Measurements from ENCODE around the gene CXCL13. TPM values are rescaled to one million over a fixed set of nuclear protein-coding genes. Genes with fewer than 3 reads are reported as not detected.

The CXCL13 gene
- polyA plus RNA-seq, 1 of the 3 experiments (the other 2 are of a cell fraction) = not detected

DNA sequence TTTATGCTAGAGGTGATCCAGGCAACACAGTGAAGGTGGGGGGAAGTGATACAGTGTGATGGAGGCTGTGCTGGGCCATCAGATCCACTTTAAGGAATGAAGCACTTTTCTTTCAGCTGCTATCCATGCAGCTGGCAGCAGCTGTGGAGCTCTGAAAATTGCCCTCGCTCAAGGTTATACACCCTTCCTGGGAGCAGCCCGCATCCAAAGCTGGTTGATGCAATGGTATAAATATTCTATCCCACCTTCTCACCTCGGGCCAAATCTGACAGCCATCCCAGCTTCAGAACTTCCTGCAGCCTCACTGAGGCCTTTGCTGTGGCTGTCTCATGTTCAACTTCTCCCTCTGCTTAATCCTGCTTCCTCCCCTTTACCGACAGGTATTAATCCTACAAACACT, 18.6 kb downstream of the CXCL13 start:
- TF ChIP-seq RXRA (IDR thresholded peaks at IDR 0.05; ENCODE audit: borderline replicate concordance, low read depth) (no peak), IRF3 (IDR thresholded peaks at IDR 0.05; ENCODE audit: low read depth, low read length) (no peak), YY1 (IDR thresholded peaks at IDR 0.05; ENCODE audit: low read depth) (no peak), EZH2phosphoT487 (IDR thresholded peaks at IDR 0.05; ENCODE audit: borderline replicate concordance, low read depth) (no peak), CHD2 (IDR thresholded peaks at IDR 0.05; ENCODE audit: low read length, partially characterized antibody) (no peak), NFIC (IDR thresholded peaks at IDR 0.05; ENCODE audit: borderline replicate concordance) (no peak), PBX3 (IDR thresholded peaks at IDR 0.05) (no peak), TAF1 (IDR thresholded peaks at IDR 0.05; ENCODE audit: borderline replicate concordance, low read depth, low read length) (no peak), GABPA (IDR thresholded peaks at IDR 0.05; ENCODE audit: low read depth) (no peak), MAX (IDR thresholded peaks at IDR 0.05; ENCODE audit: low read depth) (no peak), MEF2A (IDR thresholded peaks at IDR 0.05; ENCODE audit: borderline replicate concordance, low read depth) (no peak), FOXJ3 (CRISPR knock-in tag; IDR thresholded peaks at IDR 0.05) (no peak), RFX5 (IDR thresholded peaks at IDR 0.05; ENCODE audit: low read length) (no peak), TCF12 (IDR thresholded peaks at IDR 0.05) (no peak)
- CTCF ChIA-PET = interaction anchor here (0.6 to 2.7 kb wide), 2 partner anchors 23 to 1227 kb away, joined by 3 to 9 read pairs; no protein-coding TSS in a partner anchor
- DNase-seq = no peak

DNA sequence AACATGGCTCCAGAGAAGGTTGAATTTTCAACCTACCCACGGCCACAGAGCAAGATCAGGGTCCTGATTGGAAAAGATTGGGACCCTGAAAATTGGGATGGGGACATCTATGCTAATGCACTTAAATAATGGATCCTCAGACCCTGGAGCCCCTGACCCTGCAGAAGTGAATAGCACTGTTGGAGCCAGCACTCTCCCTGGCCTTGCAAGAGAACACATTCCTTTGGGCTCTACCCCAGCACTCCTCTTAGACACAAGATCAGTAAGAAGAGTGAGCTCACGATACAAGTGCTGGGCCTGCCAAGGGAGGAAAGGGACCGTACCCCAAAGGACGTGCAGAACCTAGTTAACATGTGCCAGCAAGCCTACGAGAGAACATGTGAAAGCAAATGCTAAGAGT, 19.9 kb downstream of the CXCL13 start:
- Histone ChIP-seq H3K27me3 (ENCODE audit: insufficient read depth) (peaks cover 34% of the 10 kb centered on the region; the same call in 1 of the 2 replicates), H4K20me1 (ENCODE audit: insufficient read depth) (no peaks in the 10 kb centered on the region), H3K36me3 (replicated peaks in 1 of 2; ENCODE audit: control insufficient read depth in 1 of 2, insufficient read depth in 2 of 2, low read length in 1 of 2) (no peaks in the 10 kb centered on the region), H3F3A (replicated peaks; ENCODE audit: insufficient read depth) (peaks cover 5% of the 10 kb centered on the region), H3K9me2 (no peaks in the 10 kb centered on the region), H3K4me1 (ENCODE audit: control insufficient read depth in 1 of 2, insufficient read depth in 2 of 2, low read depth in 1 of 2, low read length in 1 of 2) (no peaks in the 10 kb centered on the region), H3K9ac (no peak overlapping the region), H2AFZ (ENCODE audit: low read depth) (no peak overlapping the region), H3K4me3 (ENCODE audit: low read depth in 2 of 2, low read length in 1 of 2) (no peak overlapping the region), H3K4me2 (no peak overlapping the region), H3K27ac (ENCODE audit: low read depth in 2 of 2, low read length in 1 of 2) (no peak overlapping the region), H3K9me3 (no peaks in the 10 kb centered on the region), H3K79me2 (ENCODE audit: insufficient read depth) (no peaks in the 10 kb centered on the region)
- ChIA-PET POLR2A (no interaction called here), CTCF (no interaction called here)
- no peak for DNase-seq
- whole genome bisulfite sequencing (ENCODE audit: low lambda C conversion rate) = 37% methylated on average over 5 of the region's 5 CpGs
- TF ChIP-seq CHD2 (IDR thresholded peaks at IDR 0.05; ENCODE audit: low read length, partially characterized antibody) (no peak), RXRA (IDR thresholded peaks at IDR 0.05; ENCODE audit: borderline replicate concordance, low read depth) (no peak), MAX (IDR thresholded peaks at IDR 0.05; ENCODE audit: low read depth) (no peak), FOXJ3 (CRISPR knock-in tag; IDR thresholded peaks at IDR 0.05) (no peak), TEAD4 (IDR thresholded peaks at IDR 0.05; ENCODE audit: borderline replicate concordance, insufficient read depth) (no peak), MXI1 (IDR thresholded peaks at IDR 0.05; ENCODE audit: low read depth, low read length) (no peak), TAF1 (IDR thresholded peaks at IDR 0.05; ENCODE audit: borderline replicate concordance, low read depth, low read length) (no peak), PBX3 (IDR thresholded peaks at IDR 0.05) (no peak), RAD21 (IDR thresholded peaks at IDR 0.05; ENCODE audit: low read length) (no peak)
- TF ChIP-seq, protein P1, sequence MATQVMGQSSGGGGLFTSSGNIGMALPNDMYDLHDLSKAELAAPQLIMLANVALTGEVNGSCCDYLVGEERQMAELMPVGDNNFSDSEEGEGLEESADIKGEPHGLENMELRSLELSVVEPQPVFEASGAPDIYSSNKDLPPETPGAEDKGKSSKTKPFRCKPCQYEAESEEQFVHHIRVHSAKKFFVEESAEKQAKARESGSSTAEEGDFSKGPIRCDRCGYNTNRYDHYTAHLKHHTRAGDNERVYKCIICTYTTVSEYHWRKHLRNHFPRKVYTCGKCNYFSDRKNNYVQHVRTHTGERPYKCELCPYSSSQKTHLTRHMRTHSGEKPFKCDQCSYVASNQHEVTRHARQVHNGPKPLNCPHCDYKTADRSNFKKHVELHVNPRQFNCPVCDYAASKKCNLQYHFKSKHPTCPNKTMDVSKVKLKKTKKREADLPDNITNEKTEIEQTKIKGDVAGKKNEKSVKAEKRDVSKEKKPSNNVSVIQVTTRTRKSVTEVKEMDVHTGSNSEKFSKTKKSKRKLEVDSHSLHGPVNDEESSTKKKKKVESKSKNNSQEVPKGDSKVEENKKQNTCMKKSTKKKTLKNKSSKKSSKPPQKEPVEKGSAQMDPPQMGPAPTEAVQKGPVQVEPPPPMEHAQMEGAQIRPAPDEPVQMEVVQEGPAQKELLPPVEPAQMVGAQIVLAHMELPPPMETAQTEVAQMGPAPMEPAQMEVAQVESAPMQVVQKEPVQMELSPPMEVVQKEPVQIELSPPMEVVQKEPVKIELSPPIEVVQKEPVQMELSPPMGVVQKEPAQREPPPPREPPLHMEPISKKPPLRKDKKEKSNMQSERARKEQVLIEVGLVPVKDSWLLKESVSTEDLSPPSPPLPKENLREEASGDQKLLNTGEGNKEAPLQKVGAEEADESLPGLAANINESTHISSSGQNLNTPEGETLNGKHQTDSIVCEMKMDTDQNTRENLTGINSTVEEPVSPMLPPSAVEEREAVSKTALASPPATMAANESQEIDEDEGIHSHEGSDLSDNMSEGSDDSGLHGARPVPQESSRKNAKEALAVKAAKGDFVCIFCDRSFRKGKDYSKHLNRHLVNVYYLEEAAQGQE (IDR thresholded peaks at IDR 0.05; ENCODE audit: low read depth, low read length) = no peak

More for the DNA sequence above, 18.6 kb downstream of the CXCL13 start:
- no peak overlapping the region for H3K27ac ChIP-seq (ENCODE audit: low read depth in 2 of 2, low read length in 1 of 2)
- WGBS (ENCODE audit: low lambda C conversion rate) = 20% methylated on average over 4 of the region's 4 CpGs
- no peak overlapping the region for H3K4me2 ChIP-seq
- H3K9ac ChIP-seq = no peak overlapping the region
- H3K27me3 ChIP-seq (ENCODE audit: insufficient read depth) = peaks cover 43% of the 10 kb centered on the region; the same call in 1 of the 2 replicates
- H2AFZ ChIP-seq (ENCODE audit: low read depth) = no peak overlapping the region
- H3K9me2 ChIP-seq = no peaks in the 10 kb centered on the region
- no peaks in the 10 kb centered on the region for H3K36me3 ChIP-seq (replicated peaks in 1 of 2; ENCODE audit: control insufficient read depth in 1 of 2, insufficient read depth in 2 of 2, low read length in 1 of 2)
- peaks cover 5% of the 10 kb centered on the region for H3F3A ChIP-seq (replicated peaks; ENCODE audit: insufficient read depth)
- POLR2A ChIA-PET = no interaction called here
- H3K9me3 ChIP-seq = no peaks in the 10 kb centered on the region
- no peaks in the 10 kb centered on the region for H3K79me2 ChIP-seq (ENCODE audit: insufficient read depth)
- H3K4me3 ChIP-seq (ENCODE audit: low read depth in 2 of 2, low read length in 1 of 2) = no peak overlapping the region
- H3K4me1 ChIP-seq (ENCODE audit: control insufficient read depth in 1 of 2, insufficient read depth in 2 of 2, low read depth in 1 of 2, low read length in 1 of 2) = no peaks in the 10 kb centered on the region
- H4K20me1 ChIP-seq (ENCODE audit: insufficient read depth) = no peaks in the 10 kb centered on the region
